Stimulated activated CD8-positive, alpha-beta memory T cell treated with anti-CD3 and anti-CD28 coated beads, Interleukin-4, amount 100 ng/mL, for 24 hours (primary cell): ENCODE measurements around the gene UBL7.

Source experiments
- DNase-seq: peaks from one replicate; pipeline ENCODE4 v3.0.0-alpha.2; 2020; ENCODE audit warnings: low read depth

UBL7 gene

GRCh38 chr15:74408385-74408784, 52.6 kb downstream of the UBL7 start:
- no peak for DNase-seq

DNA sequence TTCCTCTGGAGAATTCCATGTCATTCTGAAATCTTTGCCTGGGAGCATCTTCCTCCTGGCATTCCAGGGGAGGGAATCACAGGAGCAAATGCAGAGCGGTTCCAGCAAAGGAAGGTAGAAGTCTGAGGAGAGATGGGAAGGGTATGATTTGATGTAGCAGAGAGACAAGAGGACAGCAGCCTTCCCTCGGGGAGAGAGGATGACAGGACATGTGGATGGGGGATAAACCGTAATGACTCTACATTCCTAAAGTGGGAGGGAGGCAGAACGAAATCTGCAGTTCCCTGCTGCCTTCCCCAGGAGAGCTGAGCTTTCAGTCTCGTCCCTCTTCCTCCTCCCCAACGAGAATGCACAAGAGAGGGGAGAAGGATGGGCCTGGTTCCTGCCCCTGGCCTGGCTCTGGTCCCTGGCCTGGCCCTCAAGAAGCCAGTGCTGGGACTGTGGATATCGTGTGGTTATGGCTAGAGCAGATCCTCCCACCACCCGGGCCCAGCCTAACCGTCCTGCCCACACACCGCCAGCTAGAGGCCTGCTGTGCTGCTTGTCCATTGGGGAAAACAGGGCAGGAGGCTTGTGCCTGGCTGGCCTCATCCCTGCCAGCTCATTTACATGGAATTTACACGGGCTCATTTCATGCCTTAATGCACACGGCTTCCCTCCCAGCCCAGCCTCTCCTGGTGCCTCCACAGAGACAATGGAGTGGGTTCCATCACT, 53.8 kb downstream of the UBL7 start:
- no peak for DNase-seq

GRCh38 chr15:74406517-74406916, 54.4 kb downstream of the UBL7 start:
- no peak for DNase-seq

- no peak for DNase-seq
Observed at GRCh38 chr15:74405823-74406222, 55.1 kb downstream of the UBL7 start.

- no peak for DNase-seq
Observed at GRCh38 chr15:74403991-74404563, 56.9 kb downstream of the UBL7 start.

DNA sequence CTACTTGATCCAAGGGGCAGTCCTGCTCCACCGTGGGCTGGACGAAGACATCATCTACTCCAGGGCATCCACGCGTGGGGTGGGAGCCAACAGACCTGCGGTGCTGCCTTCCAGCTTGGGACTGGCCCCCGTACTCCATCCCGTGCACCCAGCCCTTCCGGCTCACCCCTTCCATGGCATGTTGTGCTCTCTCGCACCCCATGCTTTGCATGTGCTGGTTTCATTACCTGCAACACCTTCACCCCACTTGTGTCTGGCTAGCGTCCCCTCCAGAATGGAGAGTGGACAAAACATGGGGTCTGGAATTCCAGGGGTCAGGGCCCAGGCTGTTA, 57.4 kb downstream of the UBL7 start:
- DNase-seq = no peak

DNA sequence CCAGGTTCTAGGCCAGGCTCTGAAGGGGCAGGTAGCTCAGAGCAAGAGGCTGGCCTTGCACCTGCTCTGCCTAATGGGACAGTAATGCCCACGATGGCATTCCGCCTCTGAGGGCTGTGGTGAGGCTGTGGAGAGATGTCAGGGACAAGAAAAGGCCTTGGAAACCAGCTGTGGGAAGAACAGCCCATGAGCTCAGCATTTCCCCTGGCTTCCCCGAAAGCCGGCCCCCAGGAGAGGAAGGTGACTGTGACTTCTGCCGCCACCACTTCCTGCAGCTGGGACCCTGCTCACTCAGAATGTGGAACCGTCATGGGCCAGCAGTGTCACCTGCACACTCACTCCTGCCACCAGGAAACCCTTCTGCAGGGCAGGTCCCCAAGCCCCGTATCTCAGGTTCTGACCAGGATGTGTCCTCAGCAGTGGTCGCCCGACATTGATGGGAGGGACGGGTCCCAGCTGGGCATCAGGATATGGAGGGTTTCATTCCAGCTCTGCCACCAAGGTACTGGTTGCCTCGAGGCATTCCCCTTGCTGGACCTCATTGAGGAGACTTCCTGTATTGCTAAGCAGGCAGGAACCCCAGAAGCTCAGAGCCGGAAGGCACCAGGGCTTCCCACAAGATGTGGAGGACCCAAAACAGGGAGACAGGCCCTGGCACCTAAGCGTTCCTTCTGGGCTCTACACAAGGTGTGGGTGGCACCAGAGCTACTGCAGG, 57.9 kb downstream of the UBL7 start:
- DNase-seq = peak; percentile 72

DNA sequence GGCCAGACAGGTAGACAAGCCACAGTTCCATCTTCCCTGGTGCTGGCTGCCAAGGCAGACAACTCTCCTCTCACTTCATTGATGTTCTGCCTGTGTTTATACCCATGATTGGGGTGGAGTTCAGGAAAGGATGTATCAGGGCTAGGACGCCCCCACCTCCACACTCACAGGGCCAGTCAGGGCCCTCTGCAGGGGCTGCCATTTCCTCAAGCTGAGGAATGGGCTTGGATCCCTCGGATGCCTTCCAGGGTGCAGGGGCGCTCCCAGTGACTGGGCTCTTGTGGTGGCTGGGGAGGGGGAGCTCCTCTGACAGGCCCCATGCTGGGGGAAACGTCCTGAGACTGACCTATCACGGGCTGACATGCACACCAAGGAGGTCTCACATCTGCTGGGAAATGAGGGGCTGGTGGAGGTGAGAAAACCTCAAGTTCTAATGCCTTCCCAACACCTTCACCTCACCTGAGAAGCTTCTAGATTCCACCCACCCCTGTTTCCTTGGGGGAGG, 58.6 kb downstream of the UBL7 start:
- DNase-seq = no peak

DNA sequence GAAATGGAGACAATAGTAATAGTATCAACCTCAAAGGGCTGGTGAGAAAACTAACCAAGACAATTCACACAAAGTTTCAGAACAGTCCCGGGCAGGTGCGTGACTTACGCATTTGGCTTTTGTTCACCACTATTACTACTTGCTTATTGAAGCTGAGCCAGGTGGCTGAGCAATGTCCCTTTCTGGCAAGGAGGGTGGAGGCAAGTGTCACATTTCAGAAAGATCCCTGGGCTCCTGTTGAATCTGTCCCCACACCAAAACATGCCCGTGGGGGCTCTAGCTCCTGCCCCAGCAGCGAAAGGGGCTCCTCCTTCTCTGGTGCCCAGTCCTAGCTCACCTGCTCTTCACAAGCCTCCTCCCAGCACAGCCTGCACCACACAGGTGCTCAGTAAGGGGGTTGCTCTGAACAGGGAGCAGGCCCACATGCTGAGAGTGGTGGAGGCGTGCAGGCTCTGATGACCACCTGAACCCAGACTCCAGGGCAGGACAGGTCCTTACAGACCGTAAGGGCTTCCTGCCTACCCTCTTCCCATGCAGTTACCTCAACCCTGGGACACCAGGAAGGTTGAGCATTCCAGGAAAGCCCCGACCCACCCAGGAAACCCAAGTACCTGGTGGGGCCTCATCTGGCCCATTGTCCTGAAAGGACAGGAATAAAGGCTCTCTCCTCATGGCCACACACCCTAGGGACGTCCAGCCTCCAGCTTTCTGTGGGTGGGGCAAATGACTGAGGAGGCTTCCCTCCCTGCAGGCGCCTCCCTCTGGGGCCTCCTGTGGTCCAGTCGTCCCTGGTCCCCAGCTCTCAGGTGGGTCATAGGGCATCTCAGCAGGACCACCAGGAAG, 59.8 kb downstream of the UBL7 start:
- DNase-seq = no peak

DNA sequence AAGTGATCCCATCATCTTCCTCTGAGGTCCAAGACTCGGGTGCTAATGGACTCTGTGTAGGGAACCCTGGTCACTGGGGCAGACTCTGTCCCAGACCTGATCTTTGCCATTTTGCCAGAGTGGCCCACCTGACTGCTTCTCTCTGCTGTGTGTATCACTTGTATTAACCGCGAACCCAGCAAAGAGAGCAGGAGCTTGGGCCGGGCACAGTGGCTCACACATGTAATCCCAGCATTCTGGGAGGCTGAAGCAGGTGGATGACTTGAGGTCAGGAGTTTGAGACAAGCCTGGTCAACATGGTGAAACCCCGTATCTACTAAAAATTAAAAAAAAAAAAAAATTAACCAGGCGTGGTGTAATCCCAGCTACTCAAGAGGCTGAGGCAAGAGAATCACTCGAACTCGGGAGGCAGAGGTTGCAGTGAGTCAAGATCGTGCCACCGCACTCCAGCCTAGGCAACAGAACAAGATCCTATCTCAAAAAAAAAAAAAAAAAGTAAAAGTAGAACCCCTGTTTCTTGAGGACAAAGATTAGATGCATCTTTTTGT, 60.6 kb downstream of the UBL7 start:
- DNase-seq = no peak

- DNase-seq = peak; percentile 52
Observed at GRCh38 chr15:74399511-74400312, 61.2 kb downstream of the UBL7 start.

DNA sequence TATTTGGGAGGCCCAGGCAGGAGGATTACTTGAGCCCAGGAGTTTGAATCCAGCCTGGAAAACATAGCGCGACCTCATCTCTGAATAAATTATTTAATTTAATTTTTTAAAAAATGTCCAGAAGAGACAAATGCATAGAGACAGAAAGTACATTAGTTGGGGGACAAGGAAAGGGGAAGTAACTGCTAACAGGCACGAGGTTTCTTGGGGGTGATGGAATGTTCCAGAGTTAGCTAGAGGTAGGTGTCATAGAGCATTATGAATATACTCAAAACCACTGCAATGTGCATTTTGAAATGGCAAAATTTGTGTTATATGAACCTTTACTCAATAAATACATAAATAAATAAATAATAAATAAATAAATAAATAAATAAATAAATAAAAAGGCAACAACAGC, 61.9 kb downstream of the UBL7 start:
- DNase-seq = no peak

DNA sequence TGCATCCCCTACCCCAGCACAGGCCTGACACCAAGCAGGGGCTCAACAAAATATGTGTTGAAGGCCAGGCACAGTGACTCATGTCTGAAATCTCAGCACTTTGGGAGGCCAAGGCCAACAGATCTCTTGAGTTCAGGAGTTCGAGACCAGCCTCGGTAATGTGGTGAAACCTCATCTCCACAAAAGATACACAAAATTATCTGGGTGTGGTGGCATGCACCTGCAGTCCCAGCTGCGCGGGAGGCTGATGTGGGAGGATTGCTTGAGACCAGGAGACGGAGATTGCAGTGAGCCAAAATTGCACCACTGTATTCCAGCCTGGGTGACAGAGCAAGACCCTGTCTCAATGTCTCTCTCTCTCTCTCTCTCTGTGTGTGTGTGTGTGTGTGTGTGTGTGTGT, 62.8 kb downstream of the UBL7 start:
- DNase-seq = no peak

- DNase-seq = no peak
Observed at GRCh38 chr15:74397239-74398068, 63.5 kb downstream of the UBL7 start.

DNA sequence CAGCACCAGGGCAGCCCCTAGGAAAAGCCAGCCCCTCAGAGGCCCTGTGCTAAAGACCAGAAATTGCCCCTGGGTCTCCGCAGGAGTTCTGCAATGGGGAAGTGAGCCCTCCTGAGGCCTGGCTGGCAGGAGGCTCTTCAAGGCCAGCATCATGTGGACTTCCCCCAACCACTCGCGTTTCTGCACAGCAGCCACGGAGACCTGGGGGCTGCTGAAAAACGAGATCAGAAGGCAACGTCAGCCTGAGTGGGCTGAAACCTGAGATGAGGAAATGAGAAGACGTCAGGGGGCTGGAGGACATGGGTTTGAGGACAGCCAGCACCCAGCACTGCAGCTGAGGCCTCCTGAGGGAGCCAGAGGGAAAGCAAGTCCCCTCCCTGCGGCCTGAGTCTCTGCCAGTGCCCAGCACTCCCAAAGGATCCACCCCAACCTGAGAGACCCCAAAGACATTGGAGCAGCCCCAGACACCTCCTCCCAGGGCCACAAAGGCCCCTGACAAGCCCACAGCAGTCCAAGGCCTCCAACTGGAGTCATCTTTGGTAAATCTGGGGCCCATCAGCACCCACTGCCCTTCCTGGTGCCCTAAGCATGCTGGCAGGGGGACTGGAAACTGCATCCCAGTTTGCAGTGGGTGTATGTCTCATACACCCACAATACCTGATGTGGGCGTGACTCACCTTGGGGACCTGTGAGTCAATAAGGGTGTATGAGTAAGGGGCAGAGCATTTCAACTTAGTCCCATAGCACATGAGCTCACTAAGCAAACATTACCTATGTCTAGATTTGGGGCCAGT, 64.3 kb downstream of the UBL7 start:
- DNase-seq = peak; percentile 58

GRCh38 chr15:74396146-74396438, 64.9 kb downstream of the UBL7 start:
- DNase-seq = no peak
